Kidney (tissue), 14 donors: Measurements from ENCODE around the gene ETV2. TPM values are rescaled to one million over a fixed set of nuclear protein-coding genes. Genes with fewer than 3 reads are reported as not detected.
"Not testable (repeated sequence)": the region's sequence is repeated elsewhere in the genome, so short reads cannot be mapped to it uniquely, and the experiment has no call there.

ENCODE experiments used
- DNase-seq, 5 donors: peaks; one replicate each; pipeline ENCODE4 v3.0.0-alpha.2; 2013 to 2020
- FAIRE-seq: peaks from 2 replicates; lab custom pipeline; 2012; peaks lifted over from hg19 to GRCh38; lab: Jason Lieb, UNC
- H3K27ac ChIP-seq, 2 donors: one replicate each; pipeline ENCODE4 v1.7.0; 2013; ENCODE audit warnings: low read depth in 2 of 2, low read length in 2 of 2, inconsistent platforms in 1 of 2
- H3K27me3 ChIP-seq: one replicate; pipeline ENCODE4 v1.7.1; 2013; ENCODE audit warnings: low read length, inconsistent platforms; ENCODE audit not compliant: control insufficient read depth, insufficient read depth
- H3K36me3 ChIP-seq, 3 donors: one replicate each; pipeline versions ENCODE4 v1.7.0 to v1.7.1; 2013; ENCODE audit warnings: low read length in 3 of 3, control low read depth in 1 of 3, inconsistent platforms in 1 of 3; ENCODE audit not compliant: insufficient read depth in 3 of 3, control insufficient read depth in 2 of 3
- H3K4me1 ChIP-seq, 3 donors: one replicate each; pipeline versions ENCODE4 v1.7.0 to v1.7.1; 2013; ENCODE audit warnings: low read length in 3 of 3, inconsistent platforms in 1 of 3, low read depth in 1 of 3; ENCODE audit not compliant: control insufficient read depth in 2 of 3, insufficient read depth in 2 of 3
- H3K4me3 ChIP-seq, 3 donors: one replicate each; pipeline versions ENCODE4 v1.7.0 to v1.8.1; 2013; ENCODE audit warnings: low read length in 3 of 3, control low read depth in 1 of 3, inconsistent platforms in 1 of 3
- H3K9ac ChIP-seq, 3 donors: one replicate each; pipeline versions ENCODE4 v1.7.0 to v1.7.1; 2013; ENCODE audit warnings: low read length in 3 of 3, control low read depth in 1 of 3, inconsistent platforms in 1 of 3
- H3K9me3 ChIP-seq, 3 donors: one replicate each; pipeline versions ENCODE4 v1.7.0 to v1.7.1; 2013; ENCODE audit warnings: low read length in 3 of 3, control low read depth in 1 of 3, inconsistent platforms in 1 of 3; ENCODE audit not compliant: control insufficient read depth in 2 of 3, insufficient read depth in 1 of 3
- CTCF ChIP-seq: IDR thresholded peaks from 3 replicates; pipeline ENCODE4 v1.5.1; 2012; ENCODE audit warnings: mild to moderate bottlenecking, moderate library complexity, borderline replicate concordance; ENCODE audit not compliant: insufficient read depth; ENCODE audit errors: extremely low read depth
- intact Hi-C: fragments of 100-400 bp; cut with DNase I; formaldehyde crosslinking; loops from one replicate; pipeline ENCODE4 v1.11.1; 2022
- polyA plus RNA-seq: library from polyadenylated mRNA; stranded (reverse); fragments of 350-450 nt; fragmentation: Illumina TruSeq; extraction: RNeasy Lipid Tissue Mini Kit (QIAGEN cat#74804); gene quantifications from one replicate; pipeline ENCODE4 v1.2.3, GENCODE V29; 2014; ENCODE audit warnings: low read depth, low replicate concordance; ENCODE audit not compliant: insufficient read depth
- total RNA-seq: library from RNA; stranded (reverse); fragmentation: NEBNext Ultra II Directional; extraction: Animal tissue kit (Norgen Biotek cat#: 25700); gene quantifications from one replicate; pipeline ENCODE4 v1.2.1, GENCODE V29; 2021
- donor health status: control.
- donor health status: control.
- donor health status: control.
- donor health status: control.
- donor health status: control.
- donor health status: DM: yes; HTN: yes; CAD: no.
- donor health status: Normal renal cell carcinoma (clear cell type).

The ETV2 gene
- total and polyA plus RNA-seq, 2 donors from 2014 or later: 0.38 to 3.3 TPM

GRCh38 chr19:35596366-35596999 is 45.1 kb upstream of the ETV2 start:
- no peaks in the 10 kb centered on the region for H3K27me3 ChIP-seq
- no peak overlapping the region for H3K9ac ChIP-seq
- no peaks in the 10 kb centered on the region for H3K36me3 ChIP-seq
- no peak for FAIRE-seq
- no peak overlapping the region for H3K4me3 ChIP-seq
- no peaks in the 10 kb centered on the region for H3K4me1 ChIP-seq
- H3K9me3 ChIP-seq: no peaks in the 10 kb centered on the region
- no peak for DNase-seq
- intact Hi-C loops: no loop called here
- TF ChIP-seq CTCF: no peak
- no peak overlapping the region for H3K27ac ChIP-seq

DNA sequence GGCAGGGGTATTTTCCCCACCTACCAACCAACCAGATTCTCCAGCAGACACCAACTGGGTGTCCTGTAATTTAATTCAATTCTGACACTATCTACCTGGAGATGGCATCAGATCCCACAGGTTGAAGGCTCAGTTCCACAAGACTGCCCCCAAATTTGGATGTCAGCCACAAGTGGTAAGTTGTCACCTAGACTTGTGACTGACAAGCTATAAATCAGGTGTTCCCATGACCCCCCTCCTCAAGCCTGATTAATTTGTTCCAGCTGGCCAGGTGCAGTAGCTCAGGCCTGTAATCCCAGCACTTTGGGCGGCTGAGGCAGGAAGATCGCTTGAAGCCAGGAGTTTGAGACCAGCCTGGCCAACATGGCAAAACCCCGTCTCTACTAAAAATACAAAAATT is 39.6 kb upstream of the ETV2 start:
- no peak for TF ChIP-seq CTCF
- intact Hi-C loops: no loop called here
- Histone ChIP-seq H3K27me3 (no peaks in the 10 kb centered on the region), H3K9ac (no peak overlapping the region), H3K4me1 (no peaks in the 10 kb centered on the region), H3K4me3 (no peak overlapping the region), H3K9me3 (no peaks in the 10 kb centered on the region), H3K36me3 (no peaks in the 10 kb centered on the region), H3K27ac (no peak overlapping the region)
- FAIRE-seq (no peak), DNase-seq (no peak)

GRCh38 chr19:35604436-35604835 is 37.1 kb upstream of the ETV2 start:
- FAIRE-seq, H3K4me3 ChIP-seq, H3K4me1 ChIP-seq, H3K36me3 ChIP-seq, H3K9ac ChIP-seq, H3K27ac ChIP-seq, DNase-seq, intact Hi-C loops, H3K27me3 ChIP-seq, H3K9me3 ChIP-seq: not testable (repeated sequence)

DNA sequence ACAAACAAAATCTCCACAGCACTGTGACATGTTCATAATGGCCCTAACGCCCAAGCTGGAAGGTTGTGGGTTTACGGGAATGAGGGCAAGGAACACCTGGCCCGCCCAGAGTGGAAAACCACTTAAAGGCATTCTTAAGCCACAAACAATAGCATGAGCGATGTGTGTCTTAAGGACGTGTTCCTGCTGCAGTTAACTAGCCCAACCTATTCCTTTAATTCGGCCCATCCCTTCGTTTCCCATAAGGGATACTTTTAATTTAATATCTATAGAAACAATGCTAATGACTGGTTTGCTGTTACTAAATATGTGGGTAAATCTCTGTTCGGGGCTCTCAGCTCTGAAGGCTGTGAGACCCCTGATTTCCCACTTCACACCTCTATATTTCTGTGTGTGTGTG is 34.4 kb upstream of the ETV2 start:
- H3K9me3 ChIP-seq, H3K27ac ChIP-seq, intact Hi-C loops, H3K9ac ChIP-seq, DNase-seq, H3K36me3 ChIP-seq, H3K4me1 ChIP-seq, H3K27me3 ChIP-seq, H3K4me3 ChIP-seq, FAIRE-seq: not testable (repeated sequence)
